Stimulated activated CD8-positive, alpha-beta memory T cell treated with anti-CD3 and anti-CD28 coated beads, Interleukin-15, amount 100 ng/mL, for 48 hours (primary cell): ENCODE measurements around the gene SRSF8.
"Not testable (repeated sequence)": the region's sequence is repeated elsewhere in the genome, so short reads cannot be mapped to it uniquely, and the experiment has no call there.

ENCODE experiments used
- DNase-seq, 2 donors: peaks; one replicate each; pipeline ENCODE4 v3.0.0-alpha.2; 2020; ENCODE audit warnings: low read depth in 2 of 2

SRSF8 gene

DNA sequence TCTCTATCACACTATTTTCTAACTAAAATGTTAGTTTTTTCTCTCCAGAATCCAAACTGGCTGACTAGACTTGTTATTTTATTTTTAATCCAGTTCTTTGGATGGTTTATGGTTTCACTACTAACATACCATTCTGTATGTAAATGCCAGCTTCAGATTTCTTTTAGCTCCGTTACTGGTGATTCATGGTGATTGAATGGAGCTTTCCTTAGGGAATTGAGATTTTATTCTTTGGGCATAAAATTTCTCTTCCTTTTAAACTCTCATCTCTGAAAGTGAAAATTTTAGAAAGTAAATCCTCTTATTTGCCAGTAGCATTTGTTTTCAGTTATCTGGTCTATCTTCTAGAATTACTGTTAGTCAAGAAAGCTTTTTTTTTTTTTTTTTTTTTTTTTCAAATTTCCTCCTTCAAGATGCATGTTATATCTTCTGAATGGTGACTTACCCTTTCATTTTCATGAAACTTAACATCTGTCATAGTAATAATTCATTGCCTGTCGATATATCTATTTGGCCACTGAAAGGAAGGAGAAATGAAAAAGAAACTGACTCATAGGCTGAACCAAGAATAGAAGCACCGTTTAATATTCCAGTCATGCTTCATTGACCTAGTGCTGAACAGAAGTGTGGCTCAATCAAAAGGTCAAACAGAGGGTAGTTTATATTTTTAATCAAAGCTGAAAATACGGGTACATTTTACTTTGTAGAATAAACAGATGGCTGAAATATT, 29.3 kb downstream of the SRSF8 start:
- no peak for DNase-seq

DNA sequence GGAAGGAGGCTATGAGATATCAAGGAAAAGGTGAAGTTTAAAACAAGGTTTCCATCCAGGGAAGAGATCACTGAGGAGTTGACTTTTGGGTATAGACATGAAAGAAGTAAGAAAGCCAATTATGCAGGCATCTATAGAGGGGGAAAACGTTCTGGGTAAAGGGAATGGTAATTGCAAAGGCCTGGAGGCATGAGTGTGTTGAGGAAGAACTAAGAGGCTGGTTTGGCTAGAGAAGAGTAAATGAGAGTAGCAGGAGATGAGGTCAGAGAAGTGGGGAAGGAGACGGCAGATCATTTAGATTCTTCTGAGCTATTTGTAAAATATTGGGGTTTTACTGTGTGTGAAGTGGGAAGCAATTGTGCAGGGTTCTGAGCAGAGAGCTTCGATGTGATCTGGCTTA, 30.5 kb downstream of the SRSF8 start:
- no peak for DNase-seq

DNA sequence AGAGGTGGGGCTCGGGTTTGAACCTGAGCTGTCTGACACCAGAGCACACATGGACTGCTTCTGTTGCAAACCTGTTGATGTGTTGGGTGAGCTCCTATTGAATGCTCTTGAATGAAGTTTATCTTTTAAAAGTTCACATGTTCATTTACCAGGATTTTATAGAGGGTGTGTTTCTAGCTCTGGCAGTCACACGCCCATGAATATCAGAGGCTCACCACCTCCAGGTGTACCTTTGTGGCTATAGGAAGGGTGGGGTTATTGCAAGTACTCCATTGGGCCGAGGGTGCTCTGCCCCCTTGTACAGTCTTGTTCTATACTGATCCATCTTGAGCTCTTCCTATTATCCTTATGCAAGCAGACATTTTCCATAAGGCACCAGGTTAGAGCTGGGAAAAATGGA, 32.1 kb downstream of the SRSF8 start:
- no peak for DNase-seq

DNA sequence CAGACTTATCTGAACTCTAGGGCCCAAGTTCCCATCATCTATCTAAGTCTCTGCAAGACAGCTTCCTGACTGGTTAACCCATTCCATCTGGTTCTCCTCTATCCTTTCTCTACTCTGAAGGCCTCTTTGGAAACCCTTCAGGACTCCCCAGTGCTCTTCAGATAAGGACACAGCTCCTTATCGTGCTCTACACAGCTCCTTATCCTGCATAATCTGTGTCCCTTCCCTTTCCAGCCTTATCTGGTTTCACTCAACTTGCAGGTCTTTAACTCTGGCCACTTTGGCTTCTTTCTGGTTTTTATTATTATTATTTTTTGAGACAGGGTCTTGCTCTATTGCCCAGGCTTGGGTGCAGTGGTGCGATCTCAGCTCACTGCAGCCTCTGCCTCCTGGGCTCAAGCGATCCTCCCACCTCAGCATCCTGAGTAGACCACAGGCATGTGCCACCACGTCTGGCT, 33.5 kb downstream of the SRSF8 start:
- no peak for DNase-seq

DNA sequence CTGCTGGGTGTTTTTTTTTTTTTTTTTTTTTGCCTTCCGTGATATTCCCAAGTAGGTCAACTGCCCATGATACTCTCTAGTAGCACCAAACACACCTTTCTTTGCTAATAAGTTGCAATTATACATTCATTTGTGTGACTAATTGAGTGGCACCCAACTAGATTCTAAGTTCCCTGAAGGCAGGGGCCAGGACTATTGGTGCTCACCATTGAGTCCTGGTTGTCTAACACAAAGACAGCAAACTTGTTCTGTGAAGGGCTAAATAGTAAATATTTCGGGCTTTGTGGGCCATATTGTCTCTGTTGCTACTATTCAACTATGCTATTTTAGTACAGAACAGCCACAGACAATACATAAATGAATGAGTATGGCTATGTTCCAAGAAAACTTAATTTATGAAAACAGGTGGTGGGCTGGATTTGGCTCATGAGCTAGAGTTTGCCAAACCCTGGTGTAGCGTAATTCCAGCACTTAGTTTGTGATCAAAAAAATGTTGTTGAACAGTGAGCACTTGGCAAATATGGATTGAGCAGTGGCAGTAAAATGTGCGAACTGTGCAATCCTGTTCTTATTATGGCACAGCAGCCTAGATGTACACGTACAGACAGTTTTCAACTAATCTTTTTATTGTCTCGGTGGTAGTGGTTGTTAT, 34.3 kb downstream of the SRSF8 start:
- no peak for DNase-seq

DNA sequence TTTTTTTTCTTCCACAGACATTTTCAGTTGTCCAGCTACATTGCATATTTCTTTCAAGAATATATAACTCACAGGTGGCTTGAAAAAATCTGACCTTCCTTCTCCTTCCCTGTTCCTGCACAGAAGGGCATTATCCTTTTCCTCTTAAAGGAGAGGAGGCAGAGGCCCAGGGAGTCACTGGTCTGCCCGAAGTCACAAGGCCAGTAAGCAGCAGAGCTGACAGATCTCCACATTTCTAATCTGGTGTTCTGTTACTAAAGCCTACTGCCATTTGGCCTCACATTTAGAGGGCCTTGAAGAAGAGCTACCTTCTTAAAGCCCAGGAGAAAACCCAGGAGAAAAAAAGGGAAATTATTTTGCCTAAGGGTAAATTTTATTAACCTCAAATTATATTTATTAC, 35.2 kb downstream of the SRSF8 start:
- no peak for DNase-seq

DNA sequence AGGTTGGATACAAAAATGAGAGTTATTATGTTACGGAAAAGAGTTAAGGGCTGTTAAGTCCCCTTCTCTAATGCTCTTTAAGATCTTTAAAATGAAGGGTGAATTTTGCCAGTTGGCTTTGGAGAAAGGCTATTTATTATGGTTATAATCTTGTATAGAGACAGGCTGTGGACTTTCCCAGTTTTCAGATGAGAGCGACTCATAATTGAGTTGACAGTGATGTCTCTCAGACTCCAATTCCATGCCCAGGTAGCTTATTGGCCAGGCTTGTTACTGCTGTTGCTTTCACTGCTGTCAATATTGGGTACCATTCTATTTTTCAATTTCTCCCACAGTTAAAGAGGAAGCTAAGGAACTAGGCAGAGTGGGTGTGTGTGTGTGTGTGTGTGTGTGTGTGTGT, 36.0 kb downstream of the SRSF8 start:
- no peak for DNase-seq

DNA sequence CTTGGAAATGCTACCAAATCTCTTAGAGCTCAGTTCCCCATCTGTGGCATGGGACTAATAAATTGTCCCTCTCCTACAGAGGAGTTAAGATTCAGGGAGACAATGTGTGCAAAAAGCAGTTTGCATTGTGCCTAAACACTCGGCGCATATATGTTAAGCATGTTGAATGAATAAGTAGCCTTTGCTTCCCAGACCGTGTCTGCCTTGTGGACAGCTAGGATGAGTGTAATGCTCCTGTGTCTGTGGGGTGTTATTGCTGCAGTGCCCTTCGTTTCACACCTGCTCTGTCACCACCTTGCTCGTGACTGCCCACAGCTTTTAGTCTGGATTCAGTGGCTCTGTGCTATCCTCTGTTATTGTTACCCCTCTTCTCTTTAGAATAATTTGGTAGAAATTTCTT, 37.0 kb downstream of the SRSF8 start:
- no peak for DNase-seq

DNA sequence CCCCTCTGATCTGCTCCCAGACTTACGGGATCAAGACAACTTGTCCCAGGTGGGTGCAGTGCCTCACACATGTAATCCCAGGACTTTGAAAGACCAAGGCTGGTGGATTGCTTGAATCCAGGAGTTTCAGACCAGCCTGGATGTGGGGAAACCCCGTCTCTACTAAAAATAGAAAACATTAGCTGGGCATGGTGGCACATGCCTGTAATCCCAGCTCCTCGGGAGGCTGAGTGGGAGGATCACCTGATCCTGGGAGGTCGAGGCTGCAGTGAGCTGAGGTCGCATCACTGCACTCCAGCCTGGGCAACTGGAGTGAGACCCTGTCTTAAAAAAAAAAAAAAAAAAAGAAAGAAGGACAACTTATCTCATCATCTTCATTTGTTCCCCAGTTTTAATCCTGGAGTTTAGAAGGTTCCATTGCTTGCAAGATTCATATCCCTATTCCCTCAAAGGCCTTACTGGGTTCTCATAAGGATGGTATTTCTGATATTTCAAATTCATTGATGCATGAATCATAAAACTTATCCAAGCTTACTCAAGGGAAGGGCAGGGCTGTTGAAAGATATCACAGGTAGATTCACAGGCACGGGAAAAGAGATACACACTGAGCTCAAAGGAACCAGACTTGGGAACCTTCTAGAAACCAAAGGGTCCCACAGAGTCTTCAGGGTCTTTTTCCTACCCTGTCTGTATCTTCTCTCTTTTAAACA, 37.6 kb downstream of the SRSF8 start:
- no peak for DNase-seq

DNA sequence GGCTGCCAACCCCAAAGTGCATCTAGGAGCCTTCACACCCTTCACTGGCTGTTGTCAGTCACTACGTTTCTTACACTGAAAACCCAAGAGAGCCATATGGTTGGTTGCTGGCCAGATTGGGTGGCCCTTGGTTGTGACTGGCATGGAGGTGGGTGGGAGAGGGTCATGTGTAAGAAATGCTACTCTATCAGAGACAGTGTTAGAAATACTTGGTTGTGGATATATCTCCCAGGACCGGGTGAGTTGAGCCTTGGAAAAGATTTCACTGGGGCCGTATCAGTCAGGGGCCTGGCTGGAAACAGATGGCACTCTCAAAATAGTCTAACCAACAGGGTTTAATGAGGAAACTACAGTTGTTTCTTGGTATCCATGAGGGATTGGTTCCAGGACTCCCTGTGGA, 38.1 kb downstream of the SRSF8 start:
- no peak for DNase-seq

DNA sequence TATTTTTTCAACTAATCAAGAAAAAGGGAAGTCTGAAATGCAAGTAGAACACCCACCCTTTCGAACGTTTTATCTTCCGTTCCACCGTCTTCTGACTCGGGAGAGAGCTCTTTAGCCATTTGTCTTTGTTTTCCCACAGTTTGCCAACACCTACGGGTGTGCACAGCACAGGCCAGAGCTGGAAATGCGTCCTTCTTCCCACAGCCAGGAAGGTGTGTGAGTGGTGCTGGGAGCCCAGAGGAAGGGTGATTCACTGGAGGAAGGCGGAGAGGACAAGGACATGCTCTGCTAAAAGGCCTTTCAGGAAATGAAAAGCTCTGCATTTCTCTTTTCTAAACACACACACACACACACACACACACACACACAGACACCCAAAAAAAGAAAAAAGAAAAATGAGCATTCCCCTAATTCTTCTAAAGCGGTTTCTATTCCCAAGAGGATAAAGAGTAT, 41.5 kb downstream of the SRSF8 start:
- DNase-seq, result no peak

DNA sequence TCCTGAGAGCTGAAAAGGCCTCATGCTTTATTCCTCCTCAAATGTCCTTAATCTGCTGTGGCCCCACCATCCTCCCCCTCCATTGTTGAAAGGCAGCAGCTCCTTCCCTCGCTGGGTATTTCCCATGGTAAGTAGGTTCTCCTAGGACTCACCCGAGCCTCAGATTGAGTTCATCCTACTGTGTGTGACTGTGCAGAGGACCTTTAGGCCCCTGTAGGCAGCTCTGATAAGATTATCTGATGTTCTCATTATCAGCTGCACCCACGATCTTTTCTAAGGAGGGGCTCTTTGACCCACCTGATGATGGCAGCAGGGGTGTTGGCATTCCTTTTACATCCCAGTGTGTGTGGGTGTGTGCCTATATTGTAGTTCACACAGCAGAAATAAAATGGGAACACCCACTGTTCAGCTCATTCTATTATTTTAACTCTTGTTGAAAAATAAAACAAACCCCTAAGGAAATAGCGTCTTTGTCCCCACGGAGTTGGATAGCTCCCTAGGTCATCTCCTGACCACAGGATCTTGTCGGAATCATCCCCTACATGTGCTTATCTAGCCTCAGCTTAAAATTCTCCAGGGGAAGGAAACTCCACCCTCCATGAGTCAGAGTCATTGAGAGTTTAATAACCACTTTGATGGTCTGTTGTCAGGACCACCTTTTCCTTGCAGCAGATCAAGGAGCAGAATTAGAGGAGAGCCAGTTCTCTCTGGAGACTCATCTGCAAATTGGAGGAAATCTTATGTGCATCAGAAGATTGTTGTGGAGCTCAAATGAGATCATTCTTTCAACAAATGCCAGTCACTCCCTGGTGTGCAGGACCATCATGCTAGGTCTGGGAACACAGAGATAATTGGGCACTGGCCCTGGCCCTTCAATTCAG, 42.2 kb downstream of the SRSF8 start:
- no peak for DNase-seq

DNA sequence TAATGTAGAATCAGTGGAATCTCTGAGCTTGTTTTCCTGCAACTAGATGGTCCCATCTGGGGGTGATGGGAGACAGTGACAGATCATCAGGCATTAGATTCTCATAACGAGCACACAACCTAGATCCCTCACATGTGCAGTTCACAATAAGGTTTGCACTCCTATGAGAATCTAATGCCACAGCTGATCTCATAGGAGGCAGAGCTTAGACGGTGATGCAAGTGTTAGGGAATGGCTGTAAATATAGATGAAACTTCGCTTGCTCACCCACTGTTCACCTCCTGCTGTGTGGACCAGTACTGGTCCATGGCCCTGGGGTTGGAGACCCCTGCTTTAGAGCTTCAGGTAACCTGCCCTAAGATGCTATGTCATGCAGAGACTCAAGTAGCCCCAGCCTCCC, 44.8 kb downstream of the SRSF8 start:
- DNase-seq, result not testable (repeated sequence)

DNA sequence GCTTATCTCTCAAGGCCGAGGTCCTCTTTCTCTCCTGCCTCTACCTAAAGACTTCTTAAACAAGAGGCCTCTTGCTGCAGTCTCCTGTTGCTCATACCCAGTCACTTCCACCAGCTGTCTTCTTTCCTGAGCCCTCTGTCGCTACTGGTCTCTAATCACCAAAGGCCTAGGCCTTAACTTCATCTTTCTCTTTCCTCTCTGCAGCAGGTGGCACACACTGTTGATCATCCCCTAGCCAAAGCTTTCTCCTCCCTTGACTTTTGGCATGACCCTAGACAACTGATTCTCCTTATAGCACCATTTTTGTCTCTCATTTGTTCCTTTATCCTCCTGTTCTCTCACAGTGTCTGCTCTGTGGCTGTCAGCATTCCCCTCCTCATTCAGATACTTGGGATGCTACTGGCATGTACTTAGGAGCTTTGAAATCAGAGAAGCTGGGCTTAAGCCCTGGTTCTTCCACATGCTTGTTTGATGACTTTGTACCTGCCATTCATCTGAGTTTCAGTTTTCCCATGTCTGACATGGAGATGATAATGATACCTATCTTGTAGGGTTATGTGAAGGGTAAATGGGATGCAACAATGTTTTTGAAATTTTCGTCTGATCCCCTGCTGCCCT, 45.3 kb downstream of the SRSF8 start:
- no peak for DNase-seq

DNA sequence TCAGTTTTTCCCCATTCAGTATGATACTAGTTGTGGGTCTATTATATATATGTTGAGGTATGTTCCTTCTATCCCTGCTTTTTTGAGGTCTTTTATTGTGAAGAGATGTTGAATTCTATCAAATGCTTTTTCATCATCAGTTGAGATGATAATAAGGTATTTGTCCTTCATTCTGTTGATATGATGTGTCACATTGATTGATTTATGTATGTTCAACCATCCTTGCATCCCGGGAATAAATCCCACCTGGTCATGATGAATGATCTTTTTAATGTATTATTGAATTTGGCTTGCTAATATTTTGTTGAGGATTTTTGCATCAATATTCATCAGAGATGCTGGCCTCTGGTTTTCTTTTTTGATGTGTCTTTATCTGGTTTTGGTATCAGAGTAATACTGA, 48.9 kb downstream of the SRSF8 start:
- no peak for DNase-seq

DNA sequence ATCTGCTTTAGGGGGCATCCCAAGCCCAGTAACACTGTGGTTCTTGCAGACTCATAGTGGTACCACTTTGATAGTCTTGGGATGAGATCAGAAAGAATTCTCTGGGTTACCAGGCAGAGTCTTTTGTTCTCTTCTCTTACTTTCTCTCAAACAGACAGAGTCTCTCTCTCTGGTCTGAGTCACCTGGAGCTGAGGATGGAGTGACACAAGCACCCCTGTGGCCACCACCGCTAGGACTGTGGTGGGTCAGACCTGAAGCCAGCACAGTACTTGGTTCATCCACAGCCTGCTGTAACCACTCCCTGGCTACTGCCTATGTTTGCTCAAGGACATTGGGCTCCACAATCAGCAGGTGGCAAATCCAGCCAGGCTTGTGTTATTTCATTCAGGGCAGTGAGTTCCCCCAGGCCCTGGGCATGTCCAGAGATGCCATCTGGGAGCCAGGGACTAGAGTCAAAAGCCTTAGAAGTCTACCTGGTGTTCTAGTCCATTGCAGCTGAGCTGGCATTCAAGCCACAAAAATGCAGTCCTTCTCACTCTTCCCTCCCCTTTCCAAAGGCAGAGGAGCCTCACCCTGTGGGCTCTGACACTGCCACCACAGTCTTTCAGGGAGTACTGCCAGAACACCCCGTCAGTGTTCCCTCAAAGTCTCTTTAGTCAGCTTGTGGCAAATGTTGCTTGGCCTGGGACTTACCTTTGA, 52.8 kb downstream of the SRSF8 start:
- DNase-seq, result peak in 1 of 2 donors; percentile 5
